Cardiac septum (tissue), 1 donor: ENCODE results near the gene GUCY1A1. TPM values are rescaled to one million over a fixed set of nuclear protein-coding genes. Genes with fewer than 3 reads are reported as not detected.

Experiments used
- DNase-seq: peaks from one replicate; pipeline ENCODE4 v3.0.0-alpha.2; 2020; ENCODE audit warnings: low spot score
- intact Hi-C: fragments of 100-400 bp; cut with DNase I; formaldehyde crosslinking; loops from one replicate; pipeline ENCODE4 v1.14.0; 2022
- total RNA-seq: library from RNA; stranded (reverse); fragmentation: NEBNext Ultra II Directional; extraction: Animal tissue kit (Norgen Biotek cat#: 25700); gene quantifications from one replicate; pipeline ENCODE4 v1.2.1, GENCODE V29; 2021
- donor health status: DM: no; HTN: no; CAD: no.

Gene GUCY1A1
- total RNA-seq, 1 donor from 2014 or later: 40.5 TPM

GRCh38 chr4:155684892-155685541 is 18.4 kb downstream of the GUCY1A1 start:
- intact Hi-C loops: no loop called here
- no peak for DNase-seq

- no peak for DNase-seq
- intact Hi-C loops: no loop called here
These were observed 20.8 kb downstream of the GUCY1A1 start for GRCh38 chr4:155687380-155687982.

- no peak for DNase-seq
These were observed 21.6 kb downstream of the GUCY1A1 start for GRCh38 chr4:155688211-155688610.

GRCh38 chr4:155688860-155689259 is 22.2 kb downstream of the GUCY1A1 start:
- intact Hi-C loops: no loop called here
- DNase-seq: no peak

More at GRCh38 chr4:155688211-155688610, 21.6 kb downstream of the GUCY1A1 start:
- intact Hi-C loops: no loop called here

DNA sequence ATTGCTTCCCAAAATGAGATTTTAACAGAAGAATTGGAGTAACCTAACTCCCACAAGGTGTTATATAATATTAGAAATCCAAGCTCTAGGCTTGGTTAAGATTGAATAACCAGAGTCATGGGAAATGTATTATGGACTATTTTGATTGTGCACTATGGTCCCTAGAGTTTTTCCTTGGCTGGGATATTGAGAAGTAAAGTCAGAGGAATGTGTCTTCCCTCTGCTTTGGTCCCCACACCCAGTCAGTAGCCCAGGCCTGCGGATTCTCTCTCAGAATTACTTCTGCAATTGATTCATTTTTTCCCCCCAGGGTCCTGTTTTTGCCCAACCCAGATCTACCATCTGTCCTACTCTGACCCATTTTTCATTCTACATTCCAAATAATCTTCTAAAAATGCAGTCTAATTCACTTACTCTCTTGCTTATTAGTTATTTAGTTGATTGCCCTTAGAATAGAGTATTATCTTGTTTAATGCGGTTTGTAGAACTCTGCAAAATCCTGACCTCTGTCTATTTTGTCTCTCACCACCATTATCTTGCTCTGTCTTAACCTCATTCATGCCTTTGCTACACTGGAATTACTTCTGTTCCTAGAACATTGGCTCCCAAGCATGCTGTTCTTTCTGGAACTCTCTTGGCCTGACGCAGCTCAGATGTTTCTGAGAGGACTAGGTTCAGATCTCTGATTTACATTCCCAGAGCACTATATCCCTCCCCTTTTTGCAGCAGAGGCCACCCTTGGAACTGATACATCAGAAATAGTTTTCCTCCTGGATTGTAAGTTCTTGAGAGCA is 23.6 kb downstream of the GUCY1A1 start:
- intact Hi-C loops: no loop called here
- DNase-seq: no peak

- no peak for DNase-seq
- intact Hi-C loops: no loop called here
These were observed 25.7 kb downstream of the GUCY1A1 start for GRCh38 chr4:155692361-155692760.

DNA sequence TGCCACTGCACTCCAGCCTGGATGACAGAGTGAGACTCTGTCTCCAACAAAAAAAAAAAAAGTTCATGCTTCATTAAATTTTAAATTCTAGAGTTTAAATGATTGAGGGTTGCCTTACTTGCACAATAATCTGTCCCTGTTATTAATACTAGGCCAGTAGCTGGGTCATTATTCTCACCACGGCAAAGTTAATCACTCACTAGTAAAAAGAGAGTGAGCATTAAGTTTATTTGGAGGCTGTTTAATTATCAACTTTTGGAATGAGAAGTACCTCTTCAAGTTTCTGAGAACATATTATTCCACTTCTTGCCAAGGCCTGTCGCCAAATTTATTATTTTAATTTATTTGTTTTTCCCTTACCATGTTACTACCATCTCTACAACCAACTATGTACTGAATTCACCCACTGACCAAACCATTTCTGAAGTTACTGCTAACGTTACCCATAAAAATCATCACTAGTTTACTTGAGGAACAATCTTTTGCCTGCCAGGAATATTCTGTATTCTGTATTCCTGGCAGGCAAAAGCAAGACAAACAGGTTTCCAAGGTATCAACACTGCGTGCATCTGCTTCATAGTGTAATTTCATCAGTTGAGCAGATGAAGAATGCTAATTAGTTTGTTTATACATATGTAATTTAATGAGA is 26.5 kb downstream of the GUCY1A1 start:
- intact Hi-C loops: no loop called here
- DNase-seq: no peak

GRCh38 chr4:155694100-155694785 is 27.6 kb downstream of the GUCY1A1 start:
- no peak for DNase-seq
- intact Hi-C loops: no loop called here

DNA sequence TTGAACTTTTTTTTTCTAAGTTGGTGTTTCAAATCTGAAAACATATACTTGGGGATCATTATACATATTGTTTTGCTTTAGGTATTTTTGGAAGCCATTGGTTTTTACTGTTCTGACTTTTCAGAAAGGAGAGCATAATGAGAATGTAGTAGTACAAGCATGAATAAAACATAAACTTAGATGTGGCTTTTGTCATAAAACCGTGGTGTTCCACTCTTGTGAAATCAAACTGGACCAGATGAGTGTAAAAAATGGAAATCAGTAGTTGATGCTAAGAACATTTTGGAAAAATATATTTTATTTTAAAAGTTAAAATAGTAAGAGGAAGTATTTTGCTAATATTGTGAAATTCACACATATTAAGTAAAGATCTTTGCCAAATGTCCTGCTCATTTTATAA is 29.6 kb downstream of the GUCY1A1 start:
- DNase-seq: no peak
- intact Hi-C loops: no loop called here

DNA sequence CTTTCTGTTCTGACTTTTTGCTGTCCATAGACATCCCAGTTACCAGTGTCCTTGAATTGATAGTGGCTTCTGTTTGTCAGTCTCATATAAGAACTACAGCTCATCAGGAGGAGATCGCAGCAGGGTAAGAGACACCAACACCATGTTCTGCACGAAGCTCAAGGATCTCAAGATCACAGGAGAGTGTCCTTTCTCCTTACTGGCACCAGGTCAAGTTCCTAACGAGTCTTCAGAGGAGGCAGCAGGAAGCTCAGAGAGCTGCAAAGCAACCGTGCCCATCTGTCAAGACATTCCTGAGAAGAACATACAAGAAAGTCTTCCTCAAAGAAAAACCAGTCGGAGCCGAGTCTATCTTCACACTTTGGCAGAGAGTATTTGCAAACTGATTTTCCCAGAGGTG is 30.1 kb downstream of the GUCY1A1 start:
- intact Hi-C loops: no loop called here
- DNase-seq: no peak

DNA sequence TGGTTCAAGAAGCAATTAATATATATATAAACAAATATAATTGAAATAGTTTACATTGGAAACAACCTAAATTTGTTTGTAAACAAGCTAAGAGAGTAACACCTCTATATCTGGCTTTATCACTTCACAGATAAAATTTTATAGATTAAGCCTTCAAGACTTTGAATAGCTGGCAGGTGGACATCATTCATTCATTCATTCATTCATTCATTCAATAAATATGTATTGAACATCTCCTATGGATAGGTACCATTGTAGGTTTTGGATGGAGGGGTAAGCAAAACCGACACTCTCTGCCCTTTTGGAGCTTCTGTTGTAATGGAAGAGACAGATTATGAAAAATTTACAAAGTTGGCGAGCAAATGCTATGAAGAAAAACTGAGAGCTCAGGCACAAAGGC is 35.2 kb downstream of the GUCY1A1 start:
- intact Hi-C loops: no loop called here
- DNase-seq: no peak

DNA sequence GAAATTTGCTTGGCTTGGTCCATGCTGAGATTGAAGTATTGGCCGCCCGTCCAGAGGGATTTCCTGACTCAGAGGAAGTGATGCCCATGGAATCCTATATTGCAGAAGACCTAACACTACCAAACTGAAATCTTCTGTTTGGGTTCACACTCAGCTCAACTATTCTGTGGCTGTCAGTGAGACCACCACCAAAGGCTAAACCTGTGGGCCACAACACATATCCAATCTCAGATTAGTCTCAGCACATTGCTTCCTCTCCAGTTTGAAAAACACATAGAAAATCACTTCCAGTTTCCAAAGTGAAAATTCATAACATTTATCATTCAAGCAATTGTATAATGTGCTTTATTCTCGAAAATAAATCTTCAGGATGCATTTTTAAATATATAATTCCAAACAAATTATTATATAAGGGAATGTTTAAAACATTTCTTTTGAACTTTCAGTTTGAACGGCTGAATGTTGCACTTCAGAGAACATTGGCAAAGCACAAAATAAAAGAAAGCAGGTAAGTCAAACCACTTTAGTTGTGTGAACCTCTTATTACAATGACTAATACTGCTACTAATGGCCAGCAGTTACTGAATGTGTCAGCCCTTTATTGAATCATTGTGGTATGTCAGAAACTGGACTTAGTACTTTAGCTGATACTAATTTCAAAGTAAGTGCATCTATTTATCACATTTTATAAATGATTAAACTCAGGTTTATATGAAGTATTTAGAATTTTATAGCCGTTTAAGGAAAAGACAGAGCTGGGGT is 37.0 kb downstream of the GUCY1A1 start:
- intact Hi-C loops: no loop called here
- DNase-seq: no peak

DNA sequence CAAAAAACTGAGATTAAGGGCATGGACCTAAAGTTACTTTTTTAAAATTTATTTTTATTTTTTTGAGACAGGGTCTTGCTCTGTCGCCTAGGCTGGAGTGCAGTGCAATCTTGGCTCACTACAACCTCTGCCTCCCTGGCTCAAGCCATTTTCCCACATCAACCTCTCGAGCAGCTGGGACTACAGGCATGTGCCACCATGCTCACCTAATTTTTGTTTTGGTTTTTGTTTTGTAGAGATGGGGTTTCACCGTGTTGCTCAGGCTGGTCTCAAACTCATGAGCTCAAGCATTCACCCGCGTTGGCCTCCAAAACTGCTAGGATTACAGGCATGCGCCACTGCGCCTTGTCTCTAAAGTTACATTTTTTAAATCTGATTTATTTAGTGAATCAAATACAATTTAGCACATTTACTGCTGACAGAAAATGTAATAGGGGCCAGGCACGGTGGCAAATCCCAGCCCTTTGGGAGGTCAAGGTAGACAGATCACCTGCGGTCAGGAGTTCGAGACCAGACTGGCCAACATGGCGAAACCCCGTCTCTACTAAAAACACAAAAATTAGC is 38.3 kb downstream of the GUCY1A1 start:
- intact Hi-C loops: no loop called here
- DNase-seq: no peak

DNA sequence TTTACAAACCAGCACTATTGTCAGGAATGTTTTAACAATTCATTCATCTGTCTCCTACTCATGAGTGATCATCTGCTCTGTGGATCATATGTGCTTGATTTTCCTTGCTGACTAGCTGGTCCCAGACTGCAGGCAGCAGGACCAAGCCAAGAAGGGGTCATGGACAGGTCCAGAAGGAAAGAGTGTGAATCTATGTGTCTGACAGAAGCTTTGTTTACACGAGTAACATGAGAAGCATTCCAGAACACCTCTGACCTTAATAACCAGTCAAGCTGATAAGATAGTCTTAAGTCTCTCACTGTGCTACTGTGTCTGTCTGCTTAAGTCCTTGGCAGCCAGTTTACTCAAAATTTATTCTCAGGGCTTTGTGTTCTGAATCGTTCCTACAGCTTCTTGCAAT is 39.0 kb downstream of the GUCY1A1 start:
- intact Hi-C loops: no loop called here

DNA sequence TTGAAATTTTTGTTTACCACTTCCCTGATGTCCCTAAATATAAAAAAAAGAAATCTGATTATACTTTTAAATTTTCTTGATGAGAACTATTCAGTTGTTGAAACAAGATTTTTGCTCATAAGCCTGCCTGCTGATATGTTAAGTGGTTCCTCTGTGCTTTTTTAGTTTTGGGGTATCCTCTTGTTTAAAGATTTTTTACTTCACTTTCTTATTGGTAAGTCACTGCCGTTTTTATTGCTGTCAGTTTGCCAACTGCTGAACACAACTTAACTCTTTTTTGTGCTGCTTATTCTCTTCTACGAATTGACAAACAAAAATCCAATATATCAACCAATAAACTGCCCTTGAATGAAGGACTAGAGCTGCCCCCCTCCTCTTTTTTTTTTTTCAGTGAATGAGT is 39.5 kb downstream of the GUCY1A1 start:
- no peak for DNase-seq
- intact Hi-C loops: no loop called here

More for the DNA sequence above, 39.0 kb downstream of the GUCY1A1 start:
- DNase-seq: no peak

GRCh38 chr4:155707251-155707650 is 40.6 kb downstream of the GUCY1A1 start:
- intact Hi-C loops: no loop called here
- no peak for DNase-seq

- no peak for DNase-seq
- intact Hi-C loops: no loop called here
These were observed 42.1 kb downstream of the GUCY1A1 start for GRCh38 chr4:155708782-155709181.

DNA sequence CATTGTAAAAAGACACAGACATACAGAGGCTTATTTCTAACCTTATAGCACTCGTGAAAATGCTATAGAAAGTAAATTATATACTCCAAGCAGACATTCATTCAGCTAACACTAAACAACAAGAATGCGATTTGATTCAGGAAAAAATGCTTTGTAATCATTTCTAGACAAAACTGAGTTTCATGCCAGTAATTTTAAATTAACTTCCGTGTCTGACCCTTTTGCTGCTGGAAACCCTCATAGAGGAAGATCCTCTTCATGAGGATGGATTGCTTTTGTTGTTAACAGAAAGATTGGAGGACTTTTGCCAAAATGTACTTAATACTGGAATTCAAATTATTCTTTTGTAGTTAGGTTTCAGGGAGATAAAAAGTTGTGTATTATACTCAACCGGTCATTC is 43.3 kb downstream of the GUCY1A1 start:
- intact Hi-C loops: loop anchor here (10.0 kb wide), 1 partner anchor 1155 kb away; the partner anchor contains the start of gene PLRG1
- no peak for DNase-seq

GRCh38 chr4:155711556-155711955 is 44.9 kb downstream of the GUCY1A1 start:
- no peak for DNase-seq
- intact Hi-C loops: loop anchor here (10.0 kb wide), 1 partner anchor 1157 kb away; the partner anchor contains the start of gene PLRG1
